SKM-1 (cell line): ENCODE data around the gene NCOA3.
"Not testable (repeated sequence)": the region's sequence is repeated elsewhere in the genome, so short reads cannot be mapped to it uniquely, and the experiment has no call there.

Experiments used
- DNase-seq: peaks from one replicate; lab custom pipeline; 2025; ENCODE audit not compliant: unreplicated experiment; lab: John Stamatoyannopoulos, UW

Gene NCOA3

DNA sequence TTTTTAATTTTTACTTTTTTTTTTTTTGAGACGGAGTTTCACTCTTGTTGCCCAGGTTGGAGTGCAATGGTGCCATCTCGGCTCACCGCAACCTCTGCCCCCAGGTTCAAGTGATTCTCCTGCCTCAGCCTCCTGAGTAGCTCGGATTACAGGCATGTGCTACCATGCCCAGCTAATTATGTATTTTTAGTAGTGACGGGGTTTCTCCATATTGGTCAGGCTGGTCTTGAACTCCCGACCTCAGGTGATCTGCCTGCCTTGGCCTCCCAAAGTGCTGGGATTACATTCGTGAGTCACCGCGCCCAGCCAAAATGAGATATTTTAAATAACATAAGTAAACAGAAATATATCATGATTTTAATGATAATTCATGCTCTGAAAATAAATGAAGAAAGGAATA lies 1.6 kb upstream of the NCOA3 start:
- not testable (repeated sequence) for DNase-seq

DNA sequence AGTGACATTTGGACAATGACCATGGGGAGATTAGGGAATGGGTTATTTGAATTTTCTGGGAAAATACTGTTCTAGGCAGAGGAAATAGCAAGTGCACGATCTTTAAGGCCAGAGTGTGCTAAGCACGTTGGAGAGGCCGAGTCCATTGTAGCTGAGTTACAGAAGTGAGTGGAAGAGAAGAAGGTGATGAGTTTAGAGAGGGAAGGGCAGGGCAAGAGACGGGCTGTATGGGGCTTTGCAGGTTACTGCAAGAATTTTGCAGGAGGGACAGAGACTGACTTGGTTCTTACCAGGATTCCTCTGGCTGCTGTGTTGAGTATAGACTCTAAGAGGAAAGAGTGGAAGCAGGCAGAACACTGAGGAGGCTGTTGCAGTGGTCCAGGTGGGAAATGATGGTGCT lies 1.1 kb upstream of the NCOA3 start:
- no peak for DNase-seq

DNA sequence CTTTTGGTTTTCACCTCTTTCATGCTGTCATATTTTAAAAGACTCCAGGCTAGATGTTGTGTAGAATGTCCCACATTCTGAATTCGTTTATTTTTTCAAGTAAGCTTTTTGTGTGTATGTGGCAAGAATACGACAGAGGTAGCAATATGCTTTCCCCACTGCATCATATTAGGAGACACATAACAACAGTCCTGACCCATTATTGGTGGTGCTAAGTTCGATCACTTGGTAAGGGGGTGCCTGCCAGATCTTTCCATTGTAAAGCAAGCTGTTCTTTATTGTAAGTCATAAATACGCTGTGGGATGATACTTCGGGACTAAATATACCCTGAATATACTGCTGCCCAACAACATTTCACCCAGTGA lies 588 bp upstream of the NCOA3 start:
- no peak for DNase-seq

DNA sequence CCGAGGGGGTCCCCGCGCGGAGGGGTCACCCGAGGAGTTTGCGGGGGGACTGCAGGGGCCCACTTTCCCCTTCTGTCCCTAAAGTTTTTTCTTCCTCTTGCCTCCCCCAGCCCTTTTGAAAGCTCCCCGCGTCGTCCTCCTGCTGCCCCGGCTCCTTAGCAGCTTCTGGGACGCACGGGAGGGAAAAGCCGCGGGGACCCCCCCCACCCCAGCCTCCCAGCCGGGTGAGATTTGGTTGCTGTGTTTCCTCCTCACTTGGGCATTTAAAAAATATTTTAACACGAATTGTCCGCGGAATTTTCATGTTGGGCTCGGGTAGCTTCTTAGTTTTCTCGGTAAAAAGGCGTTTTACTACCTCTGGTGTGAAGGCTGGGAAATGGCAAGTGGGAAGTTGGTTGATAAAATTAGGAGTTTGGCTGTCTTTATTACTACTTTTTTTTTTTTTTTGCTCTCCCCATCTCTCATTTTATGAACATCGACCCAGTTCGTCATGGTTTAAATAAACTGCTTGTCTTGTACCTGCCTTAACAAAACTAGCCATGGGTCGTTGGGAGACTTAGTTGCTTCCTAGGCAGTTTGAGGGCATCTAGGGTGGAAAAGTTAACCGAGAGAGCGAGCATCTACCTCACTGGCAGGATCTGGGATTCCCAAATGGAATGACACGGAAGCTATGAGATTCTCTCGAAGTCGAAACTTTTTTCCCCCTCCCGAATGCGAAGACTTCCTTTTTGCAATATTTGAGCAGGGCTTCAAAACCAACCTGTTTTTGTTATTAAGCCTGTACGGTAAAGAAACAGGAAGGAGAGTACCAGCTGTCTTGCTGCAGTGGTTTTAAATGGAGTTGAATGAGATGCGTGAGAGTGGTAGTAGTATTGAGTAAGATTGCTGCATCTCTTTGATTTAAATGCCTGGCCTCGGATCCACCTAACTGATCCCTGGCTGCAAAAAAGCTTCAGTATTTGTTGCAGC lies 868 bp downstream of the NCOA3 start:
- peak; percentile 82 for DNase-seq

DNA sequence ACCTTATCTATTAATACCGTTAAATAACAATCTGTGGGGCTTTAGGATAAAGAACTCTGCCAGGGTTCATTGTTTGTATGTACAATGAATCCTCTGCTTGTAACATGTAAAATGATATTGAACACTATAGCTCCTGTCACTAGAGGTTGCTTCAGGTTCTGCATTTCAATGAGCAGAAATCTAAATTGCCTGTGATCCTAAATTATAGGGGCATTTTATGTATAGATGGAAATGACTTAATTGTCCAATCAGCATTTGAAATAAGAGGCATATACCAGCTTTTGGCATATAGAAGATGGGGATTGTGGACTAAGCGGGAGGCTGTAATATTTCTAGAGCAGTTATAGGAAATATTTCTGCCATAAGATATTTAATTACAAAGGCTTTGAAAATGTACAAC lies 2.0 kb downstream of the NCOA3 start:
- DNase-seq: no peak

DNA sequence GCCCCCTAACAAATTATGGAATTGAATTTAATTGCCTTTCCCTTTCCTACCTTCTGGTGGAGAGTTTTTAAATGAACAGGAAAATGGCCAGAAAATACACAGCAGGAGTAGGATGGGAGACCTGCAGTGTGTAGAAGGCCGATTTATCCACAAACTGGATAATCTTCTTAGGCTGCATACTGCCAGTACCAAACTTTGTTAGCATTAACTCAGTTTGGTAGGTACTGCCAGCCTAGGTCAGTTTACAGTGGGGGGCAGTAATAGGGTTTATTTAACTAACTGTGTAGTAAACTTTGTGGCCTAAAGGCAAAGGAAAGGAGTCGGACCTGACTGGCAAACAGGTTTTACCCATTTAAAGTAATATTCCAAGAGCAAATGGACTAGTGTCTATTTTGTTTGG lies 4.6 kb downstream of the NCOA3 start:
- DNase-seq: no peak

DNA sequence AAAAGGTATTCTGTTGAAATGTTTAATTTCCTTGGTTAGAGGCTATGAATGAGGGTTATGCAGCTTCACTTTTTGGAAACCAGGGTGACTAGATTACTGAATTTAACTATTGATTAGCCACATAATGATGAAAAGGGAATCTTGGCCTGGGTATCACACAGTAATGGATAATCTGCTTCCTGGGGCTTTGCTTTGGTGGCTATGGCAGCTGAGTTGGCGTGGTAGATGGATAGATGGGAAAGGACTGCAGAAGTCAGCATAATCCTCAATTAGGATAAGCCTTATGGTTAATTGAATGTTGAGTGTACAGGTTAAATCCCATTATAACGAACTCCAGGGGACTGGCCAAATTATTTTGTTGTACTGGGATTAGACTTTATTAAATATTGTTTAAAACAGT lies 5.2 kb downstream of the NCOA3 start:
- no peak for DNase-seq

DNA sequence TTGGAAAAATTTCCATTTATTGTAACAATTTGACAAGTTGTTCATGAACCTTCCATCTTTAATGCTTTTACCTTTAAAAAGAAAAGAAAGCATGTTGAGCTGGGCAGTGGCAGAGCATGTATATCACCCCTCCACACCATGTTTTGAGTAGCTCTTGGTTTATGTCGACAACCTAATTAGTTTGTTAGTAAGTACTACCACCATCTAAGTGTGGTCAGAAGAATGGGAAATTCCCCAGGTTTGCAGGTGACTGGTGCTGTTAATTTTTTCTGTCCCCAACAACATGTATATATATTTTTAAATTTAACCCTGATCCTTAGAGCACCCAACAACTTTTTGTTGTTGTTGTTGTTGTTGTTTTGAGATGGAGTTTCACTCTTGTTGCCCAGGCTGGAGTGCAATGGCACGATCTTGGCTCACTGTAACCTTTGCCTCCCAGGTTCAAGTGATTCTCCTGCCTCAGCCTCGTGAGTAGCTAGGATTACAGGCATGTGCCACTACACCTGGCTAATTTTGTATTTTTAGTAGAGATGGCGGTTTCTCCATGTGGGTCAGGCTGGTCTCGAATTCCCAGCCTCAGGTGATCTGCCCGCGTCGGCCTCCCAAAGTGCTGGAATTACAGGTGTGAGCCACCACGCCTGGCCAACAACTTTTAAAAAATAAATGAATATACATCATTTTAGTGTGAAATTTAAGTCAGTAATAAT lies 5.7 kb downstream of the NCOA3 start:
- DNase-seq: not testable (repeated sequence)

DNA sequence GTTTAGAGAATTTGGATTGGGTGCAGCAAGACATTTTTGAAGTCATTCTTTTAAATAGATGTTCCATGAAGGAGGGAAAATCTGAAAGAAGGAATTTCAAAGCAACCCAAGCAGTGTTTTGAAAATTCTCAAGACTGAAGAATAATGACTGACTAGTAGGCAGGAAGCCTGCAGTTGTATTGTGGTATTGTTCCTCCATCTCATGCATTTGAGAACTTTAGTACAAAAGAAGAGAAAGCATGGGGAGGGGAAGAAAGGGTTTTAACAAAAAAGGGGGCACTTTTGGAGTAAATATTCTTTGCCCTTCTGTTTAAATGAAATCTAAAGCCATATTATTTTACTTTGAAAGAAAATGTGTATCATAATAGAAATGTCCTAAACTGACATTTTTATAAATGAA lies 6.6 kb downstream of the NCOA3 start:
- DNase-seq: no peak

DNA sequence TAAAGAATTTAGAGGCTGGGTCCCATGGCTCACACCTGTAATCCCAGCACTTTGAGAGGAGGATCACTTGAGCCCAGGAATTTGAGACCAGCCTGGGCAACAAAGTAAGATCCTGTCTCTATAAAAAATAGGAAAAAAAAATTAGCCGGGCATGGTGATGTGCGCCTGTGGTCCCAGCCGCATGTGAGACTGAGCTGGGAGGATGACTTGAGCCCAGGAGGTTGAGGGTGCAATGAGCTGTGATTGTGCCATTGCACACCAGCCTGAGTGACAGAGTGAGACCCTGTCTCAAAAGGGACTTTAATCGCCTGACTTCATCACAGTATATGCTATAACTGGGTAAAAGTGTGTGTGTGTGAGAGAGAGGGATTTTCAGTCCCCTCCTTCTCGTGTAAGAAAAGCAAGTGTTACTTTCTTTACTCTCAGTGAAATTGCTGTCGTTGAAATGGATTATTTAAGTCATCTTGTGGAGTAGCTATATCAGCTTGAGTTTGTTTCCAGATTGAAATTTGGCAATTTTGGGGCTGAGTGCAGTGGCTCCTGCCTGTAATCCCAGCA lies 7.5 kb downstream of the NCOA3 start:
- no peak for DNase-seq

DNA sequence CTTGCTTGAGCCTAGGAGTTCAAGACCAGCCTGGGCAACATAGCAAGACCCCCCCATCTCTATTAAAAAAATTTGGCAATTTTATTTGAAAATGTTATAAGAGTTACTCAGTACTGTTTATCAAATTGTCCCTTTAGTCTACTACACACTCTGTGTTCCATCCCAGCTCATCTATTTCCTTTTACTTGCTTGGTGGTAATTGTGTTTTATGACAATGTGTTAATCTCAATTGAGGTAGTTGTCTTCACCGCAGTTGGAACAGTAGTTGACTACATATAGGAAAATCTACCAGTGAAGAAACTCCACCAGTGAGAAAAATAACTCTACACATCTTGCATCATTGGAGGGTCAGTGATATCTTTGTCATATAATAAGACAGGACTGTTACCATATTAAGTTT lies 8.0 kb downstream of the NCOA3 start:
- no peak for DNase-seq

DNA sequence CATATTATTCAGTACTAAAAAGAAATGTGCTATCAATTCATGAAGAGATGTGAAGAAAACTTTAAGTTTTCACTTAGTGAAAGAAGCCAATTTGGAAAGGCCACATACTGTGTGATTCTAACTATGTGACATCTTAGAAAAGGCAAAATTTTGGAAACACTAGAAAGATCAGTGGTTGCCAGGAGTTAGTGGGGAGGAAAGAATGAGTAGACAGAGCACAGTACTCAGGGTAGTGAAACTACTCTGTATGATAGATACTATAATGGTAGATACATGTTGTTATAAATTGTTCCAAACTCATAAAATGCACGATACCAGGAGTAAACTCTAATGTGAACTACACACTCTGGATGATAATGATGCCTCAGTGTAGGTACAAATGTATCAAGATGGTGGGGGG lies 14.2 kb downstream of the NCOA3 start:
- DNase-seq: no peak

DNA sequence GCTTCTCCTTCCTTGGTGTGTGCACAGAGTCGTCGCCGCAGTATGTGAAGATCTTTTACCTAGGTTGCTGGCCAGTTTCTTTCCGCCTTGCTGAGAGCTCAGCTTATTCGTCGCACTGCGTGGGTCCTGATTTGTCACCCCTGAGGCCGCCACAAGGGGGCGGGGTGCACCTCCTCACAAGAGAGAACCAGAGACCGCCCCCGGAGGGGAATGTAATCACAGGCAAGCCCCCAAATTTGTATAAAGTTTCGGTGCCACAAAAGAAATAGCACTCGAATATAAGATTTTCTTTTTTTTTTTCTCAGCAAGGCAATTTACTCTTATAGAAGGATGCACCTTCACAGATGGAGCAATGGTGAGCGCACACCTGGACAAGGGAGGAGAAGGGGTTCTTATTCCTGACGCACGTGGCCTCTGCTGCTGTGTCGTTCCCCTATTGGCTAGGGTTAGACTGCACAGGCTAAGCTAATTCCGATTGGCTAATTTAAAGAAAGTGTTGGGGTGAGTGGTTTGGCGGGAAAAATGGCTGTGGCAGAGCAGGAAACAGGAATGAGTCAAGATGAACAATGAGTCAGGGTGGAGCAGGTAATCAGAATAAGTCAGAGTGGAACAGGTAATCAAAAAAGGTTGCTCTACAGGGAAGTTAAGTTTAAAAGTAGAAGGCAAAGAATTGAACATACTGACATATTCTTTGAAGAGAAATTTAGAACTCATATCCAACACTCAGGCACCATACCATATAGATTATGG lies 19.5 kb downstream of the NCOA3 start:
- DNase-seq: no peak

DNA sequence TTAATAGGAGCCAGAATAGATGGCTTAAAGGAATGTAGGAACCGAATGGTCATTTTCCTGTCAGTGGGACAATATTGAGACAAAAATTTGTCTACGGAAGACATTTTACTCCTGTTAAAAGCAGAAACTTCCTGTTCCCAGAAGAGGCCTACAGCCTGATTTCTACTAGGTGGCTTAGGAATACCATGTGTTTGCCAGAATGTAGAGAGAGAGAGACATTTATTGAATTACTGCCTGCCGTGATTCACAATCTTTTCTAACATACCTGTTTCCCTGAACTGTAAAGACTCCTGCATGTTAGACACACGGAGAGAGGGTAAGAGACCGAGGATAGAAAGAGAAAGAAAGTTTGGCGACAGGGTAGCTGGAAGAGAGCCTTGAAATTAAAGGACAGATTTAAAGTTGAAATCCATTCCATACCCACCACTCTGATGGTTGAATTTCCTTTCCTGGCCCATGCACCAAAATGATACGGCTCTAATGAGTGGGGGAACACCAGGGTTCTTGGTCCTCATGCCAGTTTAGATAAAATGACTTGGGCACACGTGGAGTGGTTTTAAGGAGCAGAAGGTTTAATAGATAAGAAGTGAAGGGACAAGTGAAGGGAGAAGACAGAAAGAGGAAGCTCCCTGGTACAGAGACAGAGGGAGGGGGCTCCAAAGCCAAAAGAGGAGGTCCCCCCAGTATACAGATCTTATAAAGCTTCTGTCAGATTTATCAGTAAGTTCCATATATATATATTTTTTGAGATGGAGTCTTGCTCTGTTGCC lies 22.5 kb downstream of the NCOA3 start:
- DNase-seq: no peak

DNA sequence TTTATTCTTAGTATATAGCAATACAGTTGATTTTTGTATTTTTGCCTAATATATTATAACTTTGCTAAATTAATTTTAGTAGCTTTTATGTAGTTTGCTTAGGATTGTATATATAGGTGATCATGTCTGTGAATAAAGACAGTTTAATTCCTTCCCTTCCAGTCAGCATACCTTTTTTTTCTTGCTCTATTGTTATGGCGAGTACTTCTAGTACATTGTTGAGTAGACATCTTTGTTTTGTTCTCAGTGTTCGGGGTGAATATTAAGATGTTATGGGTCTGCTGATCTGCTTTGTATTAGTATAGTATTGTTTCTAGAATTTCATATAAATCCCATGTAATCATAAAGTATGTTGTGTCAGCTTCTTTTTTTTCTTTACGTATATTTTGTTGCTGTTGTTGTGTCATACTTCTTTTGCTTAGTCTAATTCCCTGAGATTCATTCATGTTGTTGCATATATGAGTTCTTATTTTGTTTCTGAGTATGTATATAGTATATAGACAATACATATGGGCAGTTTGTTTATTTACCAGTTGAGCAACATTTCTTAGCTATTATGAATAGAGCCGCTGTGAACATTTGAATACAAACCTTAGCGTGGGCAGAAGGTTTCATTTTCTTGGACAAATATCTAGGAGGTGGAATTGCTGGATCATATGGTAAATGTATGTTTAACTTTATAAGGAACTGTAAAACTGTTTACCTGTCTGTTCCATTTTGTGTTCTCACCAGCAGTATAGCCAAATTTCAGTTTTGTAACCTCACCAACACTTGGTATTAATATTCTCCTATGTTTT lies 25.5 kb downstream of the NCOA3 start:
- DNase-seq: no peak

DNA sequence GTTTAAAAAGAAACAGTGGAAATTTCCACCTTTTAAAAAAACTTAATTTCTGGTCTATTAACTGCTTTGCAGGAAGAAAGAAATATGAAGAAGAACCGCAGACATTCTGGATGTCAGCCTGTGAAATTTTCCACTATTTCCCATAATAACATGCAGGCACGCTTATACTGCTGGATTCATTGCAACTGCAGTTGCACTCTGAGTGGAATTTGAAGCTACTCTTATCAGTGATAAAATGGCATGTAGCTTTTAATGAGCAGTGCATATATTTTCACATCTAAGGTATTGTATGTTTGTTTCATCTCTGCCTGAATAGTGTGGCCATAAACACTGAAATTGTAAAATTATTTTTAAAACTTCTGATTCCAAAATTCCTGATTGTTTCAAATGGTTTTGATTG lies 28.2 kb downstream of the NCOA3 start:
- DNase-seq: no peak

DNA sequence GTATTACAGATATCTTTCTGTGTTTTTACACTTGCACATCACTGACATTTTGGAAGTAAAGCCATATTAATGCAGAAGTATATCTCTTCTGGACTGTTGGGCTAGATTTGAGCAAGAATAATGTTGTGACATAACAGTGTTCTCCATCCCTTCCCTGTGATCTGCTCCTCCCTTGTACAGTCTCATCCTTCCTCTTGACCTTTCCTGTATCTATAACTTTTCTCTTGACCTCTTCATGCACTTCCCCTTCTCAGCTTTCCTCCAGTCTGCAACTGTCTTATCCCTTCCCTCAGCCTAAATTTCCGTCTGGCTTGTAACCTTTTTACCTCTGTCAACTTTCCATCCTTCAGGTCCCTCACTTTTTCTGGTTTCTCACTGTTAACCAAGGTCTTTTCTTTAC lies 29.8 kb downstream of the NCOA3 start:
- DNase-seq: peak; percentile 91

DNA sequence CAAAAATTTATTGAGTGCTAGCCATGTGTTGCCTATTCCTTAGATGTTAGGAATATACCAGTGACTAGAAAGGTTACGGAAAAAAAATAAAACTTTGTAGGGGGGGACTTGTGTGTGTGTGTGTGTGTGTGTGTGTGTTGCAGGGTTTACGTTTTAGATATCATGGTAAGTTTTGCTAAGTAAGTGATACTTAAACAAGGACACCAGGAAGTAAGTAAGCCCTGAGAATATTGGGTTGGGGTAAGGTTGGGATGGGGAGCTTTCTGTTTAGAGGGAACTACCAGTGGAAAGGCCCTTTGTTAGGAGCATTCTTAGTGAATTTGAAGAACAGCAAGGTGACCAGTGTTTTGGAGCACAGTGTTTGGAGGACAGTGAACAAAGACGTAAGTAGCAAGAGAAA lies 30.3 kb downstream of the NCOA3 start:
- DNase-seq: no peak

DNA sequence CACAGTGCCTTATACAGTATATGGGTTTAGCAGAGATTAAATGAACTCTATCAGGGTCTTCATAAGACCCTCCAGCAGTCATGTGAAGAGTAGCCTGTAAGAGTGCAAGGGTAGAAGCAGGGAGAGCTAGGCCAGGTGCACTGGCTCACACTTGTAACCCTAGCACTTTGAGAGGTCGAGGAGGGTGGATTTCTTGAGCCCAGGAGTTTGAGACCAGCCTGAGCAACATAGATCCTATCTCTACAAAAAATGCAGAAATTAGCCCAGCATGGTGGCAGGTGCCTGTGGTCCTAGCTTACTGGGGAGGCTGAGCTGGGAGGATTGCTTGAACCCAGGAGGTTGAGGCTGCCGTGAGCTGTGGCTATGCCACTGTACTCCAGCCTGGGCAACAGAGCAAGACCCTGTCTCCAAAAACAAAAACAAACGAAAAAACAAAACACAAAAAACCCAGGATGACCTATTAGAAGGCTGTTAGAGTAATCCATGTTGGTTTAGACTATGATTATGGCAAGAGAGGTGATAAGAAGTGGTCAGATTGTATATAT lies 31.9 kb downstream of the NCOA3 start:
- no peak for DNase-seq

DNA sequence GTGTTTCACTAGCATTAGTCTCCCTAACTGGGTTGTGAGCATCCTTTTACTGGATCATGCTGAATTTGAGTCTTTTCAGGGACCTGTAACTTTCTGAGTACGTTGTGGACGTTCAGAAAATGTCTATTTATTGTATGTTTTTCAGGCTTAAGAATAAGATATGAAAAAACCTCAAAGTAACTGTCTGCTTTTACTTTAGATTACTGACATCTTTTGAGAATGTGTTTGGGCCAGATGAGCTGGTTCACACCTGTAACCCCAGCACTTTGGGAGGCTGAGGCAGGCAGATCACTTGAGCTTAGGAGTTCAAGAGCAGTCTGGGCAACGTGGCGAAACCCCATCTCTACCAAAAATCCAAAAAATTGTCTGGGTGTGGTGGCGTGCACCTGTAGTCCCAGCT lies 32.7 kb downstream of the NCOA3 start:
- no peak for DNase-seq
